ENCODE data around the gene ZNF615. TPM values are rescaled to one million over a fixed set of nuclear protein-coding genes. Genes with fewer than 3 reads are reported as not detected.
"Not testable (repeated sequence)": the region's sequence is repeated elsewhere in the genome, so short reads cannot be mapped to it uniquely, and the experiment has no call there.

The ZNF615 gene
- total RNA-seq, 1 donor from 2014 or later, result 14.4 TPM

DNA sequence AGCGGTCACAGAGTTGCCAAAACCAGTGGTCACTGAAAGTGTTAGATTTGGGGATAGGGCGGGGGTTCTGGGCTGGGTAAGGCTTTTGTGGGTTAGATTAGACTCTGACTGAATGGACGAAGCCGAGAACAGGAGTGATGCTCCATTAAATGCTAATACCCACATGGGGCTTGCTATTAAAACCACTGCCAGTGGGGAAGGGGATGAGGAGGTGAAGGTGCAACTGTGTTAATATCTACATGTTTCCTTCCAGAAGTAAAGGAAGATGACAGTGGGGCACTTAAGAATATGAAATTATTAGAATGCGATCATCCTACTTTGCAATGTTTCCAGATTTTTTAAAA lies 20.7 kb upstream of the ZNF615 start:
- Histone ChIP-seq H3K27me3 (no peaks in the 10 kb centered on the region), H3K4me1 (peaks cover 4% of the 10 kb centered on the region), H3K27ac (peak overlapping the region; percentile 96), H3K4me3 (peak overlapping the region; percentile 69), H3K9me3 (peaks cover 35% of the 10 kb centered on the region), H3K36me3 (peaks cover 15% of the 10 kb centered on the region)
- TF ChIP-seq, protein P1, sequence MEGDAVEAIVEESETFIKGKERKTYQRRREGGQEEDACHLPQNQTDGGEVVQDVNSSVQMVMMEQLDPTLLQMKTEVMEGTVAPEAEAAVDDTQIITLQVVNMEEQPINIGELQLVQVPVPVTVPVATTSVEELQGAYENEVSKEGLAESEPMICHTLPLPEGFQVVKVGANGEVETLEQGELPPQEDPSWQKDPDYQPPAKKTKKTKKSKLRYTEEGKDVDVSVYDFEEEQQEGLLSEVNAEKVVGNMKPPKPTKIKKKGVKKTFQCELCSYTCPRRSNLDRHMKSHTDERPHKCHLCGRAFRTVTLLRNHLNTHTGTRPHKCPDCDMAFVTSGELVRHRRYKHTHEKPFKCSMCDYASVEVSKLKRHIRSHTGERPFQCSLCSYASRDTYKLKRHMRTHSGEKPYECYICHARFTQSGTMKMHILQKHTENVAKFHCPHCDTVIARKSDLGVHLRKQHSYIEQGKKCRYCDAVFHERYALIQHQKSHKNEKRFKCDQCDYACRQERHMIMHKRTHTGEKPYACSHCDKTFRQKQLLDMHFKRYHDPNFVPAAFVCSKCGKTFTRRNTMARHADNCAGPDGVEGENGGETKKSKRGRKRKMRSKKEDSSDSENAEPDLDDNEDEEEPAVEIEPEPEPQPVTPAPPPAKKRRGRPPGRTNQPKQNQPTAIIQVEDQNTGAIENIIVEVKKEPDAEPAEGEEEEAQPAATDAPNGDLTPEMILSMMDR (IDR thresholded peaks at IDR 0.05), result no peak
- intact Hi-C loops (cut with DNase I), result no loop called here
- peak; percentile 8 for ATAC-seq
- DNase-seq, result no peak

DNA sequence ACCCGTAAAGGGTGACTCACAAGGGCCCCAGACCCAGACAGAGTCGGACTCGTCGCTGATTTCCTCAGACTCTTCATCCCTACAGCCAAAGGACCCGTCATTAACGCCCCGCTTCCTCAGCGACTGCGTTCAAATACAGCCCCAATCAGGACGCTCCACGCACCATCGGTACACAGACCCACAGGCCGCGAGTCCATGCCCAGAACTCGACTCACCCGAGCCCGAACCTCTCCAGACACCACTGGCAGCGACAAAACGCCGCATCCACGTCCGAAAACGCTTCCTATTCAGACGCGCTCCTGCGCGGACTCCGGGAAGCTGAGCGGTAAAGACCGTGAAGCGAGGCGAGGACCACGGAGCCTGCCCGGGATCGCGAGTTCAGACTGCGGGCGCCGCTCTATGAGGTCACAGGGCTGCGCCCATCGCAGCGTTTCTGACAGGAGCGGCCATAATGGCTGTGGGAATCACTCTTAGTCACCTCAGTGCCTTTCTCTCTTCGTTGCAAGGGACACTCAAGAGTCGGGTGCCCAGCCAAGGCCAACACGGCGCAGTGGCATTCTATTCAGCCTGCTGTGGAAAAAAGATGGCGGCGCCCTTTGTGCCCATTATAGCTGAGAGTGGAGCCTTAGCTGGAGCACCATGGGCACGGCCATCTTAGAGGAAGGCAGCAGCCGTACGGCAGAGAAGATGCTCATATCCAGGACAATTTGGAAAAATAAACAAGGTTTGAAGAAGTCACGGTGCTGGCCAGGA lies 20.2 kb upstream of the ZNF615 start, which contains the start of gene ZNF614:
ZNF614 (minus strand) TSS at position 353 of the 753 bp plus-strand sequence. CDS start 2,634 bp downstream, outside the sequence.
- peak; percentile 94 for DNase-seq
- Histone ChIP-seq H3K27ac (peak within 1 kb of the TSS; percentile 96), H3K36me3 (peaks cover 21% of the 10 kb centered on the region), H3K4me3 (peak within 1 kb of the TSS; percentile 69), H3K27me3 (no peaks in the 10 kb centered on the region), H3K9me3 (peaks cover 35% of the 10 kb centered on the region), H3K4me1 (peaks cover 4% of the 10 kb centered on the region)
- TF ChIP-seq, protein P1 (IDR thresholded peaks at IDR 0.05), result no peak
- intact Hi-C loops (cut with DNase I), result no loop called here
- ATAC-seq, result peak; percentile 99

DNA sequence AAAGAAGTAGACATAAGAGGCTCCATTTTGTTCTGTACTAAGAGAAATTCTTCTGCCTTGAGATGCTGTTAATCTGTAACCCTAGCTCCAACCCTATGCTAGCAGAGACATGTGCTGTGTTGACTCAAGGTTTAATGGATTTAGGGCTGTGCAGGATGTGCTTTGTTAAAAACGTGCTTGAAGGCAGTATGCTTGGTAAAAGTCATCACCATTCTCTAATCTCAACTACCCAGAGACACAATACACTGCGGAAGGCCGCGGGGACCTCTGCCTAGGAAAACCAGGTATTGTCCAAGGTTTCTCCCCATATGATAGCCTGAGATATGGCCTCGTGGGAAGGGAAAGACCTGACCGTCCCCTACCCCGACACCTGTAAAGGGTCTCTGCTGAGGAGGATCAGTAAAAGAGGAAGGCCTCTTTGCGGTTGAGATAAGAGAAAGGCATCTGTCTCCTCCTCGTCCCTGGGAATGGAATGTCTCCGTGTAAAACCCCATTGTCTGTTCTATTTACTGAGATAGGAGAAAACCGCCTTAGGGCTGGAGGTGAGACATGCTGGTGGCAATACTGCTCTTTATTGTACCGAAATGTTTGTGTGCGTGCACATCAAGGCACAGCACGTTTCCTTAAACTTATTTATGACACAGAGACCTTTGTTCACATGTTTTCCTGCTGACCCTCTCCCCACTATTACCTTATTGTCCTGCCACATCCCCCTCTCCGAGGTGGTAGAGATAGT lies 18.4 kb upstream of the ZNF615 start:
- DNase-seq; intact Hi-C loops (cut with DNase I); H3K27me3 ChIP-seq; H3K4me1 ChIP-seq; H3K4me3 ChIP-seq; ATAC-seq; H3K27ac ChIP-seq: not testable (repeated sequence)
- Histone ChIP-seq H3K9me3 (peaks cover 23% of the 10 kb centered on the region), H3K36me3 (peaks cover 22% of the 10 kb centered on the region)

DNA sequence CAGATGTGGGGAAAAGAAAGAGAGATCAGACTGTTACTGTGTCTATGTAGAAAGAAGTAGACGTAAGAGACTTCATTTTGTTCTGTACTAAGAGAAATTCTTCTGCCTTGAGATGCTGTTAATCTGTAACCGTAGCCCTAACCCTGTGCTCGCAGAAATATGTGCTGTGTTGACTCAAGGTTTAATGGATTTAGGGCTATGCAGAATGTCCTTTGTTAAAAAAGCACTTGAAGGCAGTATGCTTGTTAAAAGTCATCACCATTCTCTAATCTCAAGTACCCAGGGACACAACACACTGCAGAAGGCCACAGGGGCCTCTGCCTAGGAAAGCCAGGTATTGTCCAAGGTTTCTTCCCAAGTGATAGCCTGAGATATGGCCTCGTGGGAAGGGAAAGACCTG lies 16.5 kb upstream of the ZNF615 start:
- Histone ChIP-seq H3K9me3 (peaks cover 28% of the 10 kb centered on the region), H3K36me3 (peaks cover 22% of the 10 kb centered on the region)
- H3K4me1 ChIP-seq; ATAC-seq; intact Hi-C loops (cut with DNase I); H3K27ac ChIP-seq; DNase-seq; H3K4me3 ChIP-seq; H3K27me3 ChIP-seq: not testable (repeated sequence)

DNA sequence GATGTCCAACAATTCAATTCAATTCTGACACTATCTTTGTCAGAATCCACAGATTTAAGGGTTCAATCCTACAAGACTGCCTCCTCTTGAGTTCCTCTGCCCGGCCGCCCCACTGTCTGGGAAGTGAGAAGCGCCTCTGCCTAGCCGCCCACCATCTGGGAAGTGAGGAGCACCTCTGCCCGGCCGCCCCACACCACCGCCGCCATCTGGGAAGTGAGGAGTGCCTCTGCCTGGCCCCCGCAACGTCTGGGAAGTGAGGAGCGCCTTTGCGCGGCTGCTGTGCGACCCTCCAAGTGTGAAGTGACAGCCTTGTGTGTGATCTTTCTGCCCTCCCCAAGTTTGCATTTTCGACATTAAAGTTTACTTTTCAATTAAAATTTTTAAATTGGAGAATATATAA lies 14.2 kb upstream of the ZNF615 start:
- Histone ChIP-seq H3K4me3 (no peak overlapping the region), H3K9me3 (peaks cover 36% of the 10 kb centered on the region), H3K27me3 (no peaks in the 10 kb centered on the region), H3K27ac (no peak overlapping the region), H3K4me1 (peaks cover 1% of the 10 kb centered on the region), H3K36me3 (peaks cover 42% of the 10 kb centered on the region)
- intact Hi-C loops (cut with DNase I), result no loop called here
- ATAC-seq (no peak), DNase-seq (no peak)
- TF ChIP-seq, protein P1 (IDR thresholded peaks at IDR 0.05), result no peak

DNA sequence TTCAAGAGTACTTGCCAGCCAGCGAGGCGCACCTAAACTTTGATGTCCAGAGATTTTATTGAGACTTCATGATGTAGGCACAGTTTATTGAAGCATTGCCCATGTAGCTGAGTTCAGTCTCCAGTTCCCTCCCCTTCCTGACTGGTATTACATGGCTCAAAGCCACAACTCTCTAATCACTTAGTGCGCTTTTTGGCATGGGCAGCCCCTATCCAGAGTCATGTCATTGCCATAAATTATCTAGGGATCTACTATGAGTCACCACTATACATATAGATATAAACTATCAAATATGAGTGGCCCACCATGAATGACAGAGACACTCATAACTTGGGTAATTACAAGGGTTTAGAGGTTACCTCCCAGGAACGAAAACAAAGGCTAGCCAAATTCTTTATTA lies 12.5 kb upstream of the ZNF615 start:
- H3K4me3 ChIP-seq, result no peak overlapping the region
- intact Hi-C loops (cut with DNase I), result no loop called here
- TF ChIP-seq, protein P1 (IDR thresholded peaks at IDR 0.05), result no peak

More for the DNA sequence above, 12.5 kb upstream of the ZNF615 start:
- H3K9me3 ChIP-seq, result peaks cover 53% of the 10 kb centered on the region
- no peak overlapping the region for H3K27ac ChIP-seq
- no peak for DNase-seq
- peaks cover 57% of the 10 kb centered on the region for H3K36me3 ChIP-seq
- H3K27me3 ChIP-seq, result no peaks in the 10 kb centered on the region
- H3K4me1 ChIP-seq, result no peaks in the 10 kb centered on the region
- no peak for ATAC-seq

Data from upper lobe of right lung (tissue), 1 donor.